ENCODE data around the gene CCP110.
"Not testable (repeated sequence)": the region's sequence is repeated elsewhere in the genome, so short reads cannot be mapped to it uniquely, and the experiment has no call there.

CCP110 gene

DNA sequence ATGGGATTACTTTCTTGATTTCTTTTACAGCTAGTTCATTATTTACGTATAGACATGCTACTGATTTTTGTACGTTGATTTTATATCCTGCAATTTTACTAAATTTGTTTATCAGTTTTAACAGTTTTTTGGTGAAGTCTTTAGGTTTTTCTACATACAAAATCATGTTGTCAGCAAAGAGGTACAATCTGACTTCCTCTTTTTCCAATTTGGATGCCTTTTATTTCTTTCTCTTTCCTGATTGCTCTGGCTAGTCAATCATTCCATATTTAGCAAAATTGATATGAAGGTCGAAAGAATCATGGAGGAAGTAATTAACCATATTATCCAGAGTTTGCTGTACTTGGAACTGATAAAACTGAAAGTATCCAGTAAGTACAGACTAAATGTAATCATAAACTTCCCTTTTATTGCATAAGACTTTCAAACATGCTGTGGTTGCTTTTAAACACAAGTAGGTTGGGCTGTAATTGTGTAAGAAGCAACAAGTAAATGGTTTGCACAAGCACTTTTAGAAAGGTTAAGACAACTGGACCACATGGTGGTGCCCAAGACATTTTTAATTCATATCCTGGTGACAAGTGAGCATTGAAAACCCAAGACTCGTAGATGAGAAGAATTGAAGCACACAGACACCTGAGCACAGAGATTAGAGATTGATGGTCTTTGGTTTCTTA lies 10.2 kb upstream of the CCP110 start:
- no peak for DNase-seq (ENCODE audit: low read depth)

DNA sequence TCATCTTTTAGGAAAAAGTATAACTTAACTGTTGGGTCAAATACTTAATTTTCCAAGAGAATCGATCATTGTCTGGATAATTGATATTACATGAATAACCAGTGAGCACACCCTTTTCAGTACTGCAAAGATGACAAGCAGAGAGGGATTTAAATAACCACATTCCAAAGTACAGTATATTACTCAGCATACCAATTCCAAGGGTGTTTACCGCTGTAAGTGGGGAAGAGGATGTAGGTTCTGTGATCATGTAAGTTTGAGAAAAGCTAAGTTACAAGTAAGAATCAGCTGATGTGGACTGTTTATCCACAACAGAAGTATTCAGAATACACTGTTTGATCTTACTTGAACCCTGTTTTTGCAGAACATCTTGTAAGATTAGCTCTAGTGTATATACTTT lies 8.0 kb upstream of the CCP110 start:
- peak; percentile 39 for DNase-seq (ENCODE audit: low read depth)

DNA sequence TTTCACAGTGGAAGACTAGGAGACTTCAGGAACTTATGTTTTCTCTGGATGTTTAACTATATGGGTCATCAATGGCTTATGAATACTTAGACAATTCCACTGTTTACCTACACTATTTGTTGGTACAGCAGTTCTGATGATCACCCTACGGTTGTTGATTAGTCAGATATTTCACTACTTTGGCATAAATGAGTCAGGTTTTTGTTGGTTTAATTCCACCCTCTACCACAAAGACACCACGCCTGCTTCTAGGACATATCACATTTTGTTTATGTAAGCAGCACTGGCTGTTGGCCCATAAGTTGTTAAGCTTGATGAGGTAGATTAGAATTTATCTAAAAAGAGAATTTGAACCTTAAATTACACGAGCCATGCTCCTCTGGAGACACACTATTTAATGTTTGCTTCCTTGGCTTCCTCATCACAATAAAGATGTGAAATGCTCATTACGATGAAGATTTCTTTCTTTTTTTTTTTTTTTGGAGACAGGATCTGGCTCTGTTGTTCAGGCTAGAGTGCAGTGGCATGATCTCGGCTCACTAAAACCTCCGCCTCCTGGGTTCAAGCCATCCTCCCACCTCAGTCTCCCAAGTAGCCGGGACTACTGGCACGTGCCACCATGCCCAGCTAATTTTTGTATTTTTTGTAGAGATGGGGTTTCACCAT lies 6.2 kb upstream of the CCP110 start:
- peak; percentile 78 for DNase-seq (ENCODE audit: low read depth)

DNA sequence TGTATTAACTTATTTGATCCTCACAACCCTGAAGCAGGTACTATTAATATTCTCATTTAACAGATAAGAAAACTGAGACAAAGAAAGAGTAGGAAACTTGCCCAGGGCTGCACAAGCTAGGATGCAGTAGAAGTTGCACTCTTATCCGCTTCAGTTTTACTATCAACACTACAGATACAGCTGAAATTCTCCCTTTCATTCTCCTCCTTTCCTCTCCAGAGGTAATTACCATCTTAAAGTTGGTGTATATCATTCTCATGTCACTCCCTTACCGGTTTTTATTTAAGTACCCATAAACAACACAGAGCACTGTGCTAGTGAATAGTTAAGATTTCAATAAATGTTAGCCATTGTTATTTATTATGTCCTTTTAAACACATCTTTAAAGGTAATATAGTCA lies 5.4 kb upstream of the CCP110 start:
- no peak for DNase-seq (ENCODE audit: low read depth)

DNA sequence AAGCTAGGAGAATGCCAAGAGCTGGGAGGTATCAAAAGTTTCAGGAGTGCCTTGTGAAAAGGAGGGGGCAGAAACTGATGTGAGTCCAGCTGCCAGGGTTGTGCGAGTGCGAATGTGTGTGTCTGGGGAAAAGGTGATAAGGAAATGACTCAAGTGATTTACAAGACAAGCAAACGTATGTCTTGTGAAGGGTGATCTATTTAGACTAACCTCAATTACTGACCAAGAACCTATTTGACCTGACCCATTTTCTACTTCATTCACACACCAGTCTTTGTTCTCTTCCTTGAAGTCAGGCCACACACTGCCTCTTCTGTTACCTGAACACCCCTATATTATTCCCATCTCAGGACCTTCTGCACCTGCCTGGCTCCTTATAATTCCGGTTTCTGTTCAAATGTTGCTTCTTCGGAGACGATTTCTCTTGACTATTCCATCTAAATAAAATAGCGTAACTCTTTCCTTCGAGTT lies 2.8 kb upstream of the CCP110 start:
- peak; percentile 46 for DNase-seq (ENCODE audit: low read depth)

DNA sequence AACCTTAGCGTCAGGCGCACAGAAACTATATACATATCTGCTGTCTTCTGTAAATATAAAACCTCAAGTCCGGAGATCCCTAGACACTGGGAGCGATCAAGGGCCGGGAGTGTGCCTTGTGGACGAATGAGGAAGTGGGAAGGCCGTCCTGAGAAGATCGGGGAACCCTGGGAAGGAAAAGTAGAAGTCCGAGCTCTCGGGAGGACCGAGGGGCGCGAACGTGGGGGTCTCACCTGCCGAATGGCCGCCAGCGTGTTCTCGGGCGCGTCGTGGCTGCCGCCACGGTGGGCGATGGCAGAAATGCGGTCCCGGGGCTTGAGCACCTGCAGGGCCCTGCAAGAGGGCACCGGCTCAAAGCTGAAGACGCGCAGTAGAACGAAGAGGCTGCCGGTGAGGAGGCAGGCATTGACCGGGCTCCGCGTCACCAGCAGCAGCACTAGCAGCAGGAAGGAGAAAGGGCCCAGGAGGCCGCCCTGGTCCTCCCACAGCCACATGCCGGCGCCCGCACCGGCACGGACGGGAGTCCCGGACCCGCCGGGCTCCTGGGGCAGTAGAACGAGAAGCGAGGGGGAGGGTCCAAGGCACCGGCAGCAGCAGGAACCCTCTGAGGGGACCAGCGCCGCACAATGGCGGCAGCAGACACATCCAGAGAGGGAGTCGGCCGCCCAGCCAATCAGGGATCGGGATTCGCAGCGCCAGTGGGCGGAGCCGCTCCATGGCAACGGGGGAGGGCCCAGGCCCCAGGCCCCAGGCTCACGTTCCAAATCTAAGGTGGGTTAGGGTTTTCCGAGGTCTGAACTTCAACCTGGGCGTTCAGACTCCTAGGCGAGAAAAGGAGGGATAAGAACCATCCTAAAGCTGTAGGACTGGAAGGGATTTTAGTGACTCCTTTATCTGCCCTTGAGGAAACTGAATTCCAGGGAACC lies 2.0 kb upstream of the CCP110 start, which contains the start of gene GDE1:
Gene GDE1 (minus strand): TSS at position 628 of the 926 bp plus-strand sequence. CDS start 134 bp downstream, at position 494.
- DNase-seq (ENCODE audit: low read depth) = peak; percentile 89

DNA sequence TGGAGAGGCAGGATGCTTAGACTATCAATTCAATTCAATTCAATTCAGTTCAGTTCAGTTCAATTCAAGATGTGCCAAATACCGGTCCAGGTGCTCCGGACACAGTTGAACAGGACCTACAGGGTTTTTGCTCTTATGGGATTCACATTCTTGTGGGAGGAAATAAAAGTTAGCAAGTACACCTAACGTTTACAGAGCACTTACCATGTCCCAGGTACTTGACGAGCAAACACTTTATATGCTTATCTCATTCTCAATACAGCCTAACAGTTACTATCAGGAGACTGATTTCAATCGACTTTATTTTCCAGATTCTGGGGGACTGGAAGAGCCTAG lies 1.4 kb upstream of the CCP110 start:
- no peak for DNase-seq (ENCODE audit: low read depth)

DNA sequence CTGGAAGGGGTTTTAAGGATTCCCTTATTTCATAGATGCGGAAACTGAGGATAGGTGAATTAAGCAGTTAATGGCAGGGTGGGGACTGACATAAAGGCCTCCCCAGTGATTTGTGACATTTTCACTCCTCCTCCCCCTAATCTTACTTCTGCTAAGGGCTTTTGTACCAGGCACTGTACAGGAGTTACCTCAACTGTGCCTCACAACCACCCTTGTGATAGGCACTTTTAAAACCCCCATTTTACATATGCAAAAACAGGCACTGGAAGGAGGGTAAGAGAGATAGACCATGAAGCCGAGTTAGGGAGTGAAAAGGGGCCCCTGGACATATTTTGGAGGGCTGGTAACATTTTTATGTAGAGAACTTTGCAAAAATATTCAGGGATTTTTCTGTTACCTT lies 982 bp upstream of the CCP110 start:
- DNase-seq (ENCODE audit: low read depth) = no peak

DNA sequence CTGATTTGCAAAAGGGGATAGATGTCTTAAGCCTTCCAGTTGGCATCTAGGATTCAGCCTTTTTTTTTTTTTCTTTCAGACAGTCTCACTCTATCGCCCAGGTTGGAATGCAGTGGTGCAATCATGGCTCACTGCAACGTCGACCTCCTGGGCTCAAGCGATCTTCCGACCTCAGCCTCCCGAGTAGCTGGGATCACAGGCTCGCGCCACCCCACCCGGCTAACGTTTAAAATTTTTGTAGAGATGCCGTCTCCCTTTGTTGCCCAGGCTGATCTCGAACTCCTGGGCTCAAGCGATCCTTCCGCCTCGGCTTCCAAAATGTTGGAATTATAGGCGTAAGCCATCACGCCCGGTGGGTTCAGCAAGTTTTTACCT lies 571 bp upstream of the CCP110 start:
- DNase-seq (ENCODE audit: low read depth) = no peak

DNA sequence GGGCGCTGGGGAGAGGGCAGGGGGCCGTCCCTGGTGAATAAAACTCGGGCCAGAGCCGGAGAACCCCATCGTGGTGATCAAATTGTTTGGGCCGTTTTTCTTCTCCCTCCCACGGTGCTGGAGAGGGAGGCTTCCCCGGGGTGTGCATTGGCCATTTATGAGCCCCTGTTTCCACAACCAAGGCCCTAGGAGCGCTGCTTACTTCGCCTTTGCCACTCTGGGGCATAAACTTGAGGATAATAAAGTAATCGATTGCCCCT lies 544 bp downstream of the CCP110 start:
- peak; percentile 12 for DNase-seq (ENCODE audit: low read depth)

DNA sequence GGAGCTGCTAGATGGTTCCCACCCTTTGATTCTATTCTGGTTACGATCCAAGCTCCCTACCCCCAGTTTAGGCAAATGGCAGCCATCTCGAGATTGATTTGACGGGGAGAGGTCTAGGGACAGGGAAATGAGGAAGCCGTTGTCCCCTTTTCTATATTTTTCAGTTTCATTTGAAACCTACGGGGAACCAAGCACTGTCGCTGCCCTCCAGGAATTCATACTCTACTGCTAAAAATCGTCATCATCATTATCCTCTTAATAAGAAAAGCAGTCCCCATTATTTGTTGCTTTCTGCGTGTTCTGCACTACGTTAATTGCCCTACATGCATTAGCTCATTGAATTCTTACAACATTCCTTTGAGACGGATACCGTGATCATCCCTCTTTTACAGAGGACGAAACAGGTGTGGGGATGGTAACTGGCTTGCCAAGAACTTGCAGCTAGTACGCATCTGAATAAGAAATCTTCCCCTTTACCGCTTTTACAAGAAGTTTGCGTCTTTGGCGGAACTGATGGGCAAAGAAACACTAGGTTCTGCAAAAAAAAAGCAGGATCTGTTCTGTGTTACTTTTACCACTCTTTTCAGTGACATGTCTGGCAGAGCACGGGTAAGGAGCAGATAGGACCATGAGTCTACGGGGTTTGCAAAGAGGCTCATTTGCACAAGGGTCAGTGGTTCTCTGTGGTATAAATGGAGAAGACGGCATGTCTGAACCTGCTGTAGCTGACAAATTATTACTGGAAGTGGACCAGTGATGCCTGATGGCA lies 1.1 kb downstream of the CCP110 start:
- DNase-seq (ENCODE audit: low read depth) = peak; percentile 28

DNA sequence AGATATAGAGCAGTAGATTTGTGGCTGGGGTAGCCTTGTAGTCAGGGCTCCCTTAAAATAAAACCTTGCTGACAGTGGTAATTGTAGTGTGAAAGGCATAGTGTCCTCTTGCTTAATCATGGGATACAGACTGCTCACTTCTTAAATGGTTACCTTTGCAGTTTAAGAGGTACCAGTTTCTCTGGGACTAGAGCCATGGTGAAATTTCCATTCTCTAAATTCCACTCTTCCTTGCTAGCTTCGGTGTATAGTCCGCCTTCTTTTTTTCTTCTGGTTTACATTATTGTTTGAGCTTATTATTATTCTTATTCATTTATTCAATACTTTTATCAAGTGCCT lies 1.6 kb downstream of the CCP110 start:
- DNase-seq (ENCODE audit: low read depth) = no peak

DNA sequence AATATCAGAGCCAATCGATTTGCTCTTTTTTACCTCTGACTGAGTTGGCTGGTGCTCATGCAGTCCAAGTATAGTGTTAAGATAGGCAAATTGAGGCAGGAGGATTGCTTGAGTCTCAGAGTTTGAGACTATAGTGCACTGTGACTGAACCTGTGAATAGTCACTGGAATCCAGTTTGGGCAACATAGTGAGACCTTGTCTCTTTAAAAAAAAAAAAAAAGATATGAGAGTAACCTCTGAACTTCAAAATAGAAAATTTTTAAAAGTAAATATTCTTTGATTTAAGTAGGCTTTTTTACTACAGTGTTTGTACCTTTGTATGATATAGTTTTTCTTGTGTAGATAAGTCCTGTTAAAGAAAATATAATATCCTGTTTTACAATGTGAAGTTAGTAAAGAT lies 3.4 kb downstream of the CCP110 start:
- DNase-seq (ENCODE audit: low read depth) = no peak

DNA sequence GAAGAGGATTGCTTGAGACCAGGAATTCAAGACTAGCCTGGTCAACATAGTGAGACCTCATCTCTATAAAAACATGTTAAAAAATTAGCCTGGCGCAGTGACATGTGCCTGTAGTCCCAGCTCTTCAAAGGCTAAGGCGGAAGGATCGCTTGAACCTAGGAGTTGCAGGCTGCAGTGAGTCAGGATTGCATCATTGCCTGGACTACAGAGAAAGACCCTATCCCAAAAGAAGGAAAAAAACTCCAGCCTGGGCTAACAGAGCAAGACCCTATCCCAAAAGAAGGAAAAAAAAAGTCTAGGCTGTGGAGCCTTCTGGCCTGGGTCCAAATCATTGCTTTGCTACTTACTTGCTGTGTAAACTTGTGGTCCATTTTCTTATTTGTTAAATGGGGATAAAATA lies 4.9 kb downstream of the CCP110 start:
- DNase-seq (ENCODE audit: low read depth) = no peak

DNA sequence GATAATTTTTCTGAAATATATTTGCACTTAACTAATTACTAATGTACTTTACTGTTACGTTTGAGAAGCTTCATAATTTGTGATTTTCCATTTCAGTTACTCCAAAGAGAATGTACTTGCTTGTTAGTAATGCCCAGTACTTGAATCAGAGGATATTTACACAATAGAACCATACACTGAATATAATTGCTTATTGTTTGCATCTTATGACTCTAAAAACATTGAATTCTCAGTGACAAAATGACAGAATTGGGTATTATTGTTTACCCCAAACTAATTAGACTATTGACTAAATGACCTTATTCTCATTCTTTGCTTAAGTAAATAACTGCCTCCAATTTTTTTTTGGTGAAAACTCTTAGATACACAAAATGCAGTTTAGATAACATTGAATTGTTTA lies 8.9 kb downstream of the CCP110 start:
- DNase-seq (ENCODE audit: low read depth) = no peak

DNA sequence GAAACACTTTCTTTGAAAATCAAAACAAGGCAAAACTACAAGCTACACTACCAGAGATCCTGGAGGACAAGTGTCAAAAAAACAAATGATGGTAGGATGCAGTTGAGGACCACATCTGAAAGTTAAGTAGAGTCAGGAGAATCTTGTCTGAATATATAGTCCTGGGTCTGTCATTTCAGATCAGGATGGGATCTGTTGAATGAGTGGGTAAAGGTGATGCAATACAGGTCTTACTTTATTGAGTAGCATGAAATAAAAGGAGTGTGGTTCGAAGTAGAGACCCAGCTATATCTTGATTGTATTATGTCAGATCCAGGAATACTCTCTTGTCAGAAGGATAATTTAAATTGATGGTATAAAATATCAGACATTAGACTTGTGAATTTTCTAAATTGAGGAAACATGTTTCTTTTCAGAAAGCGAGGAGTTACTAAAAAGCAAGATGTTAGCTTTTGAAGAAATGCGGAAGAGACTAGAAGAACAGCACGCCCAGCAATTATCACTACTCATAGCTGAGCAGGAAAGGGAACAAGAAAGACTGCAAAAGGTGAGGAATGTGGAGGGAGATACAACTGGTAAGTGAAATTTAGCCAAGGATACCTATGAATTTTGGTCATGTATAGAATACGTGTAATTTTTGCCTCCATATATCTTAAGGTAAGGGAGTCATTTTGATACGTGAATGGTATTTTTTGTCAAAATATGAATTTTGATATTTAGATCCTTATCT lies 16.7 kb downstream of the CCP110 start:
- DNase-seq (ENCODE audit: low read depth) = no peak

DNA sequence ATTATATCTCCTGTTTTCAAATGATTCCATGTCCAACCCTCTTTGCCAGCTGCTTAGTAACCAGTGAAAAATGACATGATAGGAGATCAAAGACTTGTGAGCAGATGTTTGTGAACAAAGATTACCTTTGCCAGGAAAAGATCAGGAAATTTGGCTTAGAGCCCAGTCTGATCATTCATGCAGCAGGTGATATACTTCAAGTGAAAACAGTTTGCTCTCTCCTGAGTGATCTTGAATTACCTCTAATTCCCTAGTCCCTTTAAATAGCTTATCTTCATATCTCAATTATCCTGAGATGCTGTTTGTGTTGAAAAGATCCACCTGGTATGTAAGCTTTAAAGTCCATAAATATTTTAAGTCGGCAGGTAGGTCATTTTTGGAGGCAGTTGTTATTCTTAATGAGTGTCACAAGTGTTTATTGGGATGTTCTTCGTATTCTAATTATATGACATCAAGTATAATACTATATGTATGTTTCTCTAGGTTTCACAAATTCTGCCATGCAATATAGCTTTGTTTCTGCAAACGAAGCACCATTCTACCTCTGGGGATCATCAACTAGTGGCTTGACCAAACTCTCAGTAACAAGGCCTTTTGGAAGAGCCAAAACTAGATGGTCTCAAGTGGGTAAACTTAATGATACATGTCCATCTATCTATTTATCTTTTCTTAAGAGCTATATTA lies 18.5 kb downstream of the CCP110 start:
- DNase-seq (ENCODE audit: low read depth) = no peak

DNA sequence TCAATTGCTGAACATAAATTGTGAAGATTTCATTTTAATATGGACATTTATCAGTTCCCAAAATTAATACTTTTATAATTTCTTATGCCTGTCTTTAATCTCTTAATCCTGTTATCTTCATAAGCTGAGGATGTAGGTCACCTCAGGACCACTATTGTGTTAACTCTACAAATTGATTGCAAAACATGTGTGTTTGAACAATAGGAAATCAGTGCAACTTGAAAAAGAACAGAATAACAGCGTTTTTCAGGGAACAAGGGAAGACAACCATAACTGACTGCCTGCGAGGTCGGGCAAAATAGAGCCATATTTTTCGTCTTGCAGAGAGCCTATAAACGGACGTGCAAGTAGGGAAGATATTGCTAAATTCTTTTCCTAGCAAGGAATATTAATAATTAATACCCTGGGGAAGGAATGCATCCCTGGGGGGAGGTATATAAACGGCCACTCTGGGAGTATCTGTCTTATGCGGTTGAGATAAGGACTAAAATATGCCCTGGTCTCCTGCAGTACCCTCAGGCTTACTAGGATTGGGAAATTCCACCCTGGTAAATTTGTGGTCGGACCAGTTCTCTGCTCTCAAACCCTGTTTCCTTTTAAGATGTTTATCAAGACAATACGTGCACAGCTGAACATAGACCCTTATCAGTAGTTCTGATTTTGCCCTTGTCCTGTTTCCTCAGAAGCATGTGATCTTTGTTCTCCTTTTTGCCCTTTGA lies 19.7 kb downstream of the CCP110 start:
- DNase-seq (ENCODE audit: low read depth) = not testable (repeated sequence)

DNA sequence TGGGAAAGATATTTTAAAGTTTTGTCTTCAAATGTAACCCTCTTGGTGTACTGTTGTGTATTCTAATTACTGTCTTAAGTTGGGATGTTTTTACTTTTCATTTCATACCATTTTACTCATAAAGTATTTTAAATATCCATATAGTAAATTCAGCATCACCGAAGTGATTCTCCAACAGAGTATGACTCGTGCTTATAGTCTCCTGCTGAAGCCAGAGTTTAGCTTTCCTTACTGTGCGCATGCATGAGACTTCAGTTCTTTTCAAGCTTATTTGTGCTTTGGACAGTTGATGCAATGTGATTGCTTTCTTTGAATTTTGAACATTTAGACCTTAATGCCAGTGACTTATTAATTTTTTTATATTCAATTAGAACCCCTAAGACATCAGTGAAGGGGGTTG lies 24.4 kb downstream of the CCP110 start:
- DNase-seq (ENCODE audit: low read depth) = no peak

DNA sequence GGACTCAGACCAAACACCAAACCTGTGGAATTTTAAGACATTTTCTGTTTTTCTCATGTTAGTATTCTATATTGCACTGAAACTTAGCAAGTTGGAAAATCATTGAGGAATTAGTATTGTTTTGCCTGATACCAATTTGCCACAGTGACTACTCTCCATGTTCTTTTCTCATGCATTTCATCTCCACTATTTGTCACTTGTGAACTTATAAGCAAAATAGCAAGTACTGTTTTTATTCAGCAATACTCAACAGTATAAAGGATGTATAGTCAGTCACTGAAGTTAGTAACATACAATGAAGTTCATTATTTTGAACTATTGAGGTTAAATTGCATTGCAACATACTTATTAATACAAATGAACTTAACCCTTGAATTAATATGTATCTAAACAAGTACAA lies 25.9 kb downstream of the CCP110 start:
- no peak for DNase-seq (ENCODE audit: low read depth)

Data from ELR (cell line).